ENCODE results near the gene USP20.

Gene USP20

DNA sequence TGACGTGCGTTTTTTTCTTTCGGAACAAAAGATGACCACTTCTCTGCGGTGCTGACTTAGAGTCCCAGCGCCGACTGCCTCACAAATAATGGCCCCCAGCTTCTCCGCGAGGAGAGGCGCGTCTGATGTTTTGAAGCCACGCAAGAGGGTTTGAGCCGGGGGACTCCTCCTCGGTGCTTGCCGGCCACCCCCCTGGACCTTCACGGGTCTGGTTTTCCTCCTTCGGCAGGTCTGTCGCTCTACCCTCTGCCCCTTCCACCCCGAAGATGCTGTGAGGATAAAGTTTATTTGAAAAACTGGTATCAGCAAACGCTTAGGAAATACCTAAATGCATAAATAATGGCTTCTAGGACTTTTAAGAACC, 584 bp downstream of the USP20 start:
- TF ChIP-seq KLF10 (tag by site-specific recombination; IDR thresholded peaks at IDR 0.05) (no peak), ZNF701 (tag by site-specific recombination; IDR thresholded peaks at IDR 0.05) (no peak), ZFP41 (tag by site-specific recombination; IDR thresholded peaks at IDR 0.05; ENCODE audit: borderline replicate concordance) (no peak), ZSCAN30 (tag by site-specific recombination; IDR thresholded peaks at IDR 0.05) (no peak), ZNF239 (tag by site-specific recombination; IDR thresholded peaks at IDR 0.05) (no peak), ZNF473 (tag by site-specific recombination; IDR thresholded peaks at IDR 0.05) (no peak), ZNF677 (tag by site-specific recombination; IDR thresholded peaks at IDR 0.05) (no peak)
- TF ChIP-seq, protein P1, sequence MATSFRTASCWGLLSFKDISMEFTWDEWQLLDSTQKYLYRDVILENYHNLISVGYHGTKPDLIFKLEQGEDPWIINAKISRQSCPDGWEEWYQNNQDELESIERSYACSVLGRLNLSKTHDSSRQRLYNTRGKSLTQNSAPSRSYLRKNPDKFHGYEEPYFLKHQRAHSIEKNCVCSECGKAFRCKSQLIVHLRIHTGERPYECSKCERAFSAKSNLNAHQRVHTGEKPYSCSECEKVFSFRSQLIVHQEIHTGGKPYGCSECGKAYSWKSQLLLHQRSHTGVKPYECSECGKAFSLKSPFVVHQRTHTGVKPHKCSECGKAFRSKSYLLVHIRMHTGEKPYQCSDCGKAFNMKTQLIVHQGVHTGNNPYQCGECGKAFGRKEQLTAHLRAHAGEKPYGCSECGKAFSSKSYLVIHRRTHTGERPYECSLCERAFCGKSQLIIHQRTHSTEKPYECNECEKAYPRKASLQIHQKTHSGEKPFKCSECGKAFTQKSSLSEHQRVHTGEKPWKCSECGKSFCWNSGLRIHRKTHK (tag by site-specific recombination; IDR thresholded peaks at IDR 0.05) = no peak
- TF ChIP-seq, protein P2, sequence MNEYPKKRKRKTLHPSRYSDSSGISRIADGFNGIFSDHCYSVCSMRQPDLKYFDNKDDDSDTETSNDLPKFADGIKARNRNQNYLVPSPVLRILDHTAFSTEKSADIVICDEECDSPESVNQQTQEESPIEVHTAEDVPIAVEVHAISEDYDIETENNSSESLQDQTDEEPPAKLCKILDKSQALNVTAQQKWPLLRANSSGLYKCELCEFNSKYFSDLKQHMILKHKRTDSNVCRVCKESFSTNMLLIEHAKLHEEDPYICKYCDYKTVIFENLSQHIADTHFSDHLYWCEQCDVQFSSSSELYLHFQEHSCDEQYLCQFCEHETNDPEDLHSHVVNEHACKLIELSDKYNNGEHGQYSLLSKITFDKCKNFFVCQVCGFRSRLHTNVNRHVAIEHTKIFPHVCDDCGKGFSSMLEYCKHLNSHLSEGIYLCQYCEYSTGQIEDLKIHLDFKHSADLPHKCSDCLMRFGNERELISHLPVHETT (tag by site-specific recombination; IDR thresholded peaks at IDR 0.05) = no peak
- TF ChIP-seq, protein P3, sequence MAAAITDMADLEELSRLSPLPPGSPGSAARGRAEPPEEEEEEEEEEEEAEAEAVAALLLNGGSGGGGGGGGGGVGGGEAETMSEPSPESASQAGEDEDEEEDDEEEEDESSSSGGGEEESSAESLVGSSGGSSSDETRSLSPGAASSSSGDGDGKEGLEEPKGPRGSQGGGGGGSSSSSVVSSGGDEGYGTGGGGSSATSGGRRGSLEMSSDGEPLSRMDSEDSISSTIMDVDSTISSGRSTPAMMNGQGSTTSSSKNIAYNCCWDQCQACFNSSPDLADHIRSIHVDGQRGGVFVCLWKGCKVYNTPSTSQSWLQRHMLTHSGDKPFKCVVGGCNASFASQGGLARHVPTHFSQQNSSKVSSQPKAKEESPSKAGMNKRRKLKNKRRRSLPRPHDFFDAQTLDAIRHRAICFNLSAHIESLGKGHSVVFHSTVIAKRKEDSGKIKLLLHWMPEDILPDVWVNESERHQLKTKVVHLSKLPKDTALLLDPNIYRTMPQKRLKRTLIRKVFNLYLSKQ (tag by site-specific recombination; IDR thresholded peaks at IDR 0.05; ENCODE audit: borderline replicate concordance) = no peak
- Histone ChIP-seq H3K36me3 (ENCODE audit: control insufficient read depth in 2 of 2, insufficient read depth in 1 of 2, low read length in 2 of 2) (peaks cover 7 to 26% of the 10 kb centered on the region in 2 experiments), H3K27ac (ENCODE audit: extremely low read depth, low read depth, low read length) (no peak overlapping the region; the same call in 1 of the 2 replicates), H3K4me1 (ENCODE audit: control insufficient read depth, insufficient read depth, low read length) (peaks cover 4% of the 10 kb centered on the region; the same call in 1 of the 2 replicates), H3K4me3 (ENCODE audit: low read depth, low read length) (peak overlapping the region; percentile 63), H3K9me3 (ENCODE audit: control insufficient read depth, insufficient read depth, low read depth, low read length) (no peaks in the 10 kb centered on the region)
- ChIA-PET CTCF (interaction anchor here (0.8 to 1.3 kb wide), 2 partner anchors 50 to 272 kb away, joined by 3 to 4 read pairs; no protein-coding TSS in a partner anchor), POLR2A (interaction anchor here (0.5 to 3.5 kb wide), 4 partner anchors 12 to 48 kb away, joined by 3 to 36 read pairs (median 3); partner anchors contain the start of gene TOR1A)

DNA sequence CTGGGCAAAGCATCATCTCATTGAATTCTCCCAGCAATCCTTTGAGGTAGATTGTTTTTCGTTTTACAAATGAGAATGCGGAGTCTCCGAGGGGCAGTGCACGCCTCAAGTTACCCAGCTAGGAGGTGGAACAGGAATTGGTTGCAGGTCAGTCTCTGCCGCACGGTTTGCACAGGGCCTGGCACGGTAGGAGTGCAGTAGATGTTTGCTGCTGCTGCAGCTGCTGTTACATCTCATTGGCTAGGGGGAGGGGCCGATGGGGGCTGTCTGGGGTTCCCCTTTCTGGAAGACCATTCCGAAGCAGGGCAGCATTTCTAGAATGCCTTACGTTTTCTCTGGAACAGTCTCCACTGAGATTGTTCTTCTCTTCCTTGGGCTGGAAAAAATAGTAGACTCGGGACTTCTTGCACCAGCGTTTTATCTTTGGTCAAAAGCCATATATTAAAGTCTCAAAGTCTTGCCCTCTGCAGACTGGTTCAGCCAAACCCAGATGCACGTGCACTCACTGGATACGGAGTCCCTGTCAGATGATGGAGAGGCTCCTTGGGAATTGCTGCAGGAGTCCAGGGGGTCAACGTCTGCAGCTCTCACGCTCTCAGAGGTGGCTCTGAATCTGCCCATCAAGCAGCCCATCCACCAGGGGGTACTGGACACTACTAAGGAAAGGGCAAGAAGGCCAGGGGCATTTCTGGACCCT, 1.2 kb downstream of the USP20 start:
- Histone ChIP-seq H3K4me1 (ENCODE audit: control insufficient read depth, insufficient read depth, low read length) (peaks cover 7% of the 10 kb centered on the region; the same call in 1 of the 2 replicates), H3K9me3 (ENCODE audit: control insufficient read depth, insufficient read depth, low read depth, low read length) (no peaks in the 10 kb centered on the region), H3K4me3 (ENCODE audit: low read depth, low read length) (peak overlapping the region; percentile 63), H3K27ac (ENCODE audit: extremely low read depth, low read depth, low read length) (no peak overlapping the region), H3K36me3 (ENCODE audit: control insufficient read depth in 2 of 2, insufficient read depth in 1 of 2, low read length in 2 of 2) (peaks cover 4 to 21% of the 10 kb centered on the region in 2 experiments)
- ChIA-PET CTCF (interaction anchor here (0.6 to 1.1 kb wide), 4 partner anchors 49 to 830 kb away, joined by 3 to 5 read pairs (median 4); no protein-coding TSS in a partner anchor), POLR2A (interaction anchor here (0.6 to 1.0 kb wide), 3 partner anchors 9 to 207 kb away, joined by 3 read pairs; partner anchors contain the start of gene FNBP1)
- TF ChIP-seq GLIS1 (tag by site-specific recombination; IDR thresholded peaks at IDR 0.05) = 0 out of 2 replicates have a peak, but pooled peaks have one; percentile 6
- TF ChIP-seq ZNF558 (tag by site-specific recombination; IDR thresholded peaks at IDR 0.05) = no peak

DNA sequence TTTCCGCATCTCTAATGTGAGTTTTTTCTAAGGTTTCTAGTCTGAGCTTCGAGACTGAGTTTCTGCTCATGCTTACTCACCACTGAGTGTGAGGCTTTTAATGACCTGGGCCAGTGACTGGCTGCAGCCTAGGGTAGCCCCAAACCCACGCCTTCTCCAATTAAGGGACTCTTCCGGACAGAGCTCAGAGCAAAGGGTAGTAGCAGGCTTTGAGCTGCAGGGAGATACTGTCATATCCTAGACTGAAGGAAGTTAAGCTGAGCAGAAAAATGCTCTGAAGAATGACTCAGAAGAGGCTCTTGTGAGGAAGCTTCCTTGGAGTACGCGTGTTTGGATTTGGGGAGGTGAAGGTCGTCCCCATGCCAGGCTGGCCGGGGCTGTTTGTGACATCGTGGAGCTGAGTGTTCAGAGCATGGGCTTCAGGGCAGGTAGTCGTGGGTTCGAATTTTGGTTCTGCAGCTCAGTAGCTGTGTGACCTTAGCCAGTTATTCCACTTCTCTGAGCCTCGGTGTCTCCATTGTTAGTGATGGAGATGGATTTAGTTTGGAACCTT, 3.5 kb downstream of the USP20 start:
- no peaks in the 10 kb centered on the region for H3K9me3 ChIP-seq (ENCODE audit: control insufficient read depth, insufficient read depth, low read depth, low read length)
- H3K4me1 ChIP-seq (ENCODE audit: control insufficient read depth, insufficient read depth, low read length) = peaks cover 7% of the 10 kb centered on the region; the same call in 1 of the 2 replicates
- no peak overlapping the region for H3K4me3 ChIP-seq (ENCODE audit: low read depth, low read length)
- peaks cover 0 to 5% of the 10 kb centered on the region in 2 experiments; a peak in 1 of 3 replicates for H3K36me3 ChIP-seq (ENCODE audit: control insufficient read depth in 2 of 2, insufficient read depth in 1 of 2, low read length in 2 of 2)
- ChIA-PET POLR2A (interaction anchor here (0.5 to 1.1 kb wide), 4 partner anchors 9 to 887 kb away, joined by 3 to 5 read pairs (median 3); no protein-coding TSS in a partner anchor), CTCF (interaction anchor here (0.6 to 1.4 kb wide), 4 partner anchors 32 to 268 kb away, joined by 3 to 7 read pairs (median 4); no protein-coding TSS in a partner anchor)
- no peak overlapping the region for H3K27ac ChIP-seq (ENCODE audit: extremely low read depth, low read depth, low read length)
- TF ChIP-seq REPIN1 (tag by site-specific recombination; IDR thresholded peaks at IDR 0.05; ENCODE audit: low read depth) = no peak
- no peak for TF ChIP-seq OVOL3 (tag by site-specific recombination; IDR thresholded peaks at IDR 0.05)
- peak; percentile 33; the same call in 1 of the 2 replicates for TF ChIP-seq ZBTB17 (tag by site-specific recombination; IDR thresholded peaks at IDR 0.05)
- peak; percentile 76 for TF ChIP-seq ZNF768 (tag by site-specific recombination; IDR thresholded peaks at IDR 0.05)

Data from HEK293 (cell line).